Cardiac fibroblast (primary cell): Measurements from ENCODE around the gene KHDC3L.

Experiments
- DNase-seq, 2 donors: peaks; one replicate each; pipeline versions ENCODE4 v3.0.0 to v3.0.0-alpha.2; 2010; ENCODE audit warnings: low read depth in 2 of 2
- H3K4me3 ChIP-seq, 2 donors: replicated peaks in 1 of 2; 1 replicate in 1 of 2; 2 replicates in 1 of 2; pipeline ENCODE4 v1.5.1; 2011; ENCODE audit warnings: low read depth in 2 of 2, low read length in 2 of 2, mild to moderate bottlenecking in 2 of 2, moderate library complexity in 1 of 2
- CTCF ChIP-seq: IDR thresholded peaks from one replicate; pipeline ENCODE4 v1.5.1; 2011; ENCODE audit warnings: low read depth, mild to moderate bottlenecking, low read length, inconsistent platforms

The KHDC3L gene

GRCh38 chr6:73362358-73362757, at the start of gene KHDC3L:
Gene KHDC3L, plus strand, starts transcription at chr6:73362658. Its CDS starts 72 bp downstream, at chr6:73362730.
- H3K4me3 ChIP-seq: no peak within 1 kb of the TSS
- no peak for DNase-seq
- no peak for TF ChIP-seq CTCF

GRCh38 chr6:73314577-73315492, 47.6 kb upstream of the KHDC3L start:
- DNase-seq: no peak
- peak overlapping the region; percentile 18 to 35 for H3K4me3 ChIP-seq
- no peak for TF ChIP-seq CTCF

GRCh38 chr6:73323323-73323722, 39.1 kb upstream of the KHDC3L start:
- H3K4me3 ChIP-seq: no peak overlapping the region
- TF ChIP-seq CTCF: no peak
- DNase-seq: no peak

- no peak for DNase-seq
- H3K4me3 ChIP-seq: no peak overlapping the region
- no peak for TF ChIP-seq CTCF
Observed at GRCh38 chr6:73325656-73326055, 36.8 kb upstream of the KHDC3L start.

GRCh38 chr6:73328790-73329189, 33.7 kb upstream of the KHDC3L start:
- TF ChIP-seq CTCF: no peak
- H3K4me3 ChIP-seq: no peak overlapping the region
- no peak for DNase-seq

GRCh38 chr6:73329201-73329600, 33.3 kb upstream of the KHDC3L start:
- TF ChIP-seq CTCF: no peak
- no peak for DNase-seq
- no peak overlapping the region for H3K4me3 ChIP-seq
